HepG2 (cell line): ENCODE data around the gene SNED1. TPM values are rescaled to one million over a fixed set of nuclear protein-coding genes. Genes with fewer than 3 reads are reported as not detected.

ENCODE experiments used
- MAFG ChIP-seq: sonication (generic); formaldehyde crosslinking; IDR thresholded peaks from 2 replicates; pipeline ENCODE4 v1.5.1; 2020; ENCODE audit warnings: mild to moderate bottlenecking, missing genetic modification reagents
- POGZ ChIP-seq: sonication (generic); formaldehyde crosslinking; IDR thresholded peaks from 2 replicates; pipeline ENCODE4 v1.4.0; 2020; ENCODE audit warnings: mild to moderate bottlenecking, missing genetic modification reagents
- TRAFD1 ChIP-seq: sonication (generic); formaldehyde crosslinking; IDR thresholded peaks from 2 replicates; pipeline ENCODE4 v1.5.1; 2020; ENCODE audit warnings: missing genetic modification reagents, mild to moderate bottlenecking, borderline replicate concordance
- U2AF2 ChIP-seq: fragments of 200-400 bp; formaldehyde crosslinking; IDR thresholded peaks from 2 replicates; pipeline ENCODE4 v1.6.1; 2017; ENCODE audit warnings: low read depth, mild to moderate bottlenecking, low read length
- YY1 ChIP-seq: IDR thresholded peaks from 2 replicates; pipeline ENCODE4 v1.6.1; 2011; ENCODE audit warnings: low read length, low read depth, moderate library complexity, mild to moderate bottlenecking; ENCODE audit not compliant: insufficient read depth, insufficient replicate concordance
- ZNF10 ChIP-seq: sonication (generic); formaldehyde crosslinking; IDR thresholded peaks from 2 replicates; pipeline ENCODE4 v1.4.0; 2020; ENCODE audit warnings: mild to moderate bottlenecking, low read depth, missing genetic modification reagents, borderline replicate concordance
- ZNF263 ChIP-seq: sonication (generic); formaldehyde crosslinking; IDR thresholded peaks from 2 replicates; pipeline ENCODE4 v1.4.0; 2020; ENCODE audit warnings: missing genetic modification reagents
- ZNF619 ChIP-seq: sonication (generic); formaldehyde crosslinking; IDR thresholded peaks from 2 replicates; pipeline ENCODE4 v1.4.0; 2020; ENCODE audit warnings: mild to moderate bottlenecking, missing genetic modification reagents
- ZNF670 ChIP-seq: sonication (generic); formaldehyde crosslinking; IDR thresholded peaks from 2 replicates; pipeline ENCODE4 v1.8.0; 2022; ENCODE audit warnings: mild to moderate bottlenecking, missing genetic modification reagents, borderline replicate concordance
- polyA plus RNA-seq, 8 experiments: library from polyadenylated mRNA; depleted of rRNA in 3 of 8; stranded (reverse) in 7 of 8; unstranded in 1 of 8; fragments of >200 nt; fragmentation: Illumina TruSeq in 4 of 8; extraction: Trizol in 4 of 8; gene quantifications; 2 replicates each; pipeline versions ENCODE4 v1.2.1 to v1.2.3, GENCODE V29; 2011 to 2016; ENCODE audit warnings: low read depth in 4 of 8, missing spikeins in 1 of 8, mixed read lengths in 1 of 8; ENCODE audit not compliant: insufficient read depth in 1 of 8
- total RNA-seq, 5 experiments: library from RNA; depleted of rRNA; stranded (reverse); fragments of >200 nt; fragmentation: Illumina TruSeq; extraction: Trizol; gene quantifications; 2 replicates each; pipeline ENCODE4 v1.2.3, GENCODE V29; 2016; ENCODE audit warnings: low read depth in 1 of 5
- TF ChIP-seq, protein P1 (sequence below): sonication (generic); formaldehyde crosslinking; IDR thresholded peaks from 2 replicates; pipeline ENCODE4 v1.4.0; 2020; ENCODE audit warnings: missing genetic modification reagents, borderline replicate concordance

SNED1 gene
- total and polyA plus RNA-seq, 2 of the 13 experiments (the other 11 are each of a cell fraction or from before 2014, with no cell fraction given) = 0.15 to 0.65 TPM

DNA sequence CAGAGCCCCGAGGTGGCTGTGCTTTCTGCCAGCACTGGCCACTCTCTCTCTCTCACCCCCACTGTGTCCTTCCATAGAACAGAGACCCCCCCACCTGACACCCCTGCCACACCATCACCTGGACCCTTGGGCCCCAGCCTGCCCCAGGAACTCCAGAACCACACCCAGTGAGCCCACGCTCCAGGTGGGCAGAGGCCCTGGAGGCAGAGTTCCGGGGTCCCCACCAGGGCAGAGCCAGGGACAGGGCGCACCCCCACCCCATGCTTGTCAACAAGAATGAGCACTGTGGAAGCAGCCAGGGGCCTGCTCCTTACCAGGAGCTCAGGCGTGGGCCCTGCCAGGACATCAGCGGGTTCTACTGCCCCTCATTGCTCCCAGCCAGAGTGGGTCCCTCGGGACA lies 136.3 kb downstream of the SNED1 start (continued):
- TF ChIP-seq TRAFD1 (CRISPR knock-in tag) (no peak), ZNF619 (no peak), ZNF670 (CRISPR knock-in tag) (no peak), U2AF2 (no peak), ZNF10 (CRISPR knock-in tag) (no peak), ZNF263 (CRISPR knock-in tag) (no peak), POGZ (no peak), MAFG (no peak), YY1 (no peak)
- TF ChIP-seq, protein P1, sequence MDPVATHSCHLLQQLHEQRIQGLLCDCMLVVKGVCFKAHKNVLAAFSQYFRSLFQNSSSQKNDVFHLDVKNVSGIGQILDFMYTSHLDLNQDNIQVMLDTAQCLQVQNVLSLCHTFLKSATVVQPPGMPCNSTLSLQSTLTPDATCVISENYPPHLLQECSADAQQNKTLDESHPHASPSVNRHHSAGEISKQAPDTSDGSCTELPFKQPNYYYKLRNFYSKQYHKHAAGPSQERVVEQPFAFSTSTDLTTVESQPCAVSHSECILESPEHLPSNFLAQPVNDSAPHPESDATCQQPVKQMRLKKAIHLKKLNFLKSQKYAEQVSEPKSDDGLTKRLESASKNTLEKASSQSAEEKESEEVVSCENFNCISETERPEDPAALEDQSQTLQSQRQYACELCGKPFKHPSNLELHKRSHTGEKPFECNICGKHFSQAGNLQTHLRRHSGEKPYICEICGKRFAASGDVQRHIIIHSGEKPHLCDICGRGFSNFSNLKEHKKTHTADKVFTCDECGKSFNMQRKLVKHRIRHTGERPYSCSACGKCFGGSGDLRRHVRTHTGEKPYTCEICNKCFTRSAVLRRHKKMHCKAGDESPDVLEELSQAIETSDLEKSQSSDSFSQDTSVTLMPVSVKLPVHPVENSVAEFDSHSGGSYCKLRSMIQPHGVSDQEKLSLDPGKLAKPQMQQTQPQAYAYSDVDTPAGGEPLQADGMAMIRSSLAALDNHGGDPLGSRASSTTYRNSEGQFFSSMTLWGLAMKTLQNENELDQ (CRISPR knock-in tag) = no peak
- TF ChIP-seq, all 625 proteins: peak for 0
